LNCAP (cell line): ENCODE measurements around the gene SLC15A3.

ENCODE experiments used
- TF ChIP-seq, protein P1 (sequence below): fragments of 450-650 bp; IDR thresholded peaks from 2 replicates; pipeline ENCODE4 v1.5.1; 2017; ENCODE audit warnings: mild to moderate bottlenecking

SLC15A3 gene

DNA sequence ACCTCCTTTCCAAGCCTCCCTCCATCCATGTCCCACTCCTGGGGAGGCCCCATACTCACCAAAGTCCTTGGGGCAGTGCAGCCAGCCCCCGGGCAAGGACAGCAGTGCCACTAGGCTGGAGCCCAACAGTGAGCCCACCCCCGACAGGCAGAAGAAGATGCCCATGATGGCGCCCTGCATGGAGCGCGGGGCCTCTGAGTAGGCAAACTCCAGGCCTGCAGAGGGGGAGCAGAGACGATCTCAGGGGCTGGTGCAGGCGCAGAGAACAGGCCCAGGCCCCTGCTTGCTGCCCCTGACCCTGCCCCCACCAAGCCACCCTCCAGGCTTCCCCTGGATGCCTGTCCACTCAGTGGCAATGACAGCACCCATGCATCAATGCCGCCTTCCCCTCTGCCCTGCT is 14.2 kb downstream of the SLC15A3 start:
- TF ChIP-seq, protein P1, sequence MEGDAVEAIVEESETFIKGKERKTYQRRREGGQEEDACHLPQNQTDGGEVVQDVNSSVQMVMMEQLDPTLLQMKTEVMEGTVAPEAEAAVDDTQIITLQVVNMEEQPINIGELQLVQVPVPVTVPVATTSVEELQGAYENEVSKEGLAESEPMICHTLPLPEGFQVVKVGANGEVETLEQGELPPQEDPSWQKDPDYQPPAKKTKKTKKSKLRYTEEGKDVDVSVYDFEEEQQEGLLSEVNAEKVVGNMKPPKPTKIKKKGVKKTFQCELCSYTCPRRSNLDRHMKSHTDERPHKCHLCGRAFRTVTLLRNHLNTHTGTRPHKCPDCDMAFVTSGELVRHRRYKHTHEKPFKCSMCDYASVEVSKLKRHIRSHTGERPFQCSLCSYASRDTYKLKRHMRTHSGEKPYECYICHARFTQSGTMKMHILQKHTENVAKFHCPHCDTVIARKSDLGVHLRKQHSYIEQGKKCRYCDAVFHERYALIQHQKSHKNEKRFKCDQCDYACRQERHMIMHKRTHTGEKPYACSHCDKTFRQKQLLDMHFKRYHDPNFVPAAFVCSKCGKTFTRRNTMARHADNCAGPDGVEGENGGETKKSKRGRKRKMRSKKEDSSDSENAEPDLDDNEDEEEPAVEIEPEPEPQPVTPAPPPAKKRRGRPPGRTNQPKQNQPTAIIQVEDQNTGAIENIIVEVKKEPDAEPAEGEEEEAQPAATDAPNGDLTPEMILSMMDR, result no peak

DNA sequence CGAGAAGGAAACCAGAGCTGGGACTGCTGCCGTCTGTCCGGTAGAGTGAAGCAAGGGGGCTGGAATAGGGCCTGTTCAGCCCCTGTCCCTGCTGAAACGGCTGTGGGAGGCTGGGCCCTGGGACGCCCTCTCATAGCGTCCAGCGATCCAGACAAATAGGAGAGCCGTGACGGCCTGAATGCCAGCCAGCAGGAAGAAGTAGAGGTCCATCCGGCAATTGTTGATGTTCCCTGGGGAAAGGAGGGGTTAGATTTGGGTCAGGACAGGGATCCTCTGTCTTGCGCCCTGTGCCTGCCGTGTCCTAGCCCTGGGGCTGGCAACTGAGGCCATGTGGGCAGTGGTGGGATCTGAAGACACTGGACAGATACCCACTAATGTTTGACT is 14.8 kb downstream of the SLC15A3 start:
- TF ChIP-seq, protein P1, result no peak

DNA sequence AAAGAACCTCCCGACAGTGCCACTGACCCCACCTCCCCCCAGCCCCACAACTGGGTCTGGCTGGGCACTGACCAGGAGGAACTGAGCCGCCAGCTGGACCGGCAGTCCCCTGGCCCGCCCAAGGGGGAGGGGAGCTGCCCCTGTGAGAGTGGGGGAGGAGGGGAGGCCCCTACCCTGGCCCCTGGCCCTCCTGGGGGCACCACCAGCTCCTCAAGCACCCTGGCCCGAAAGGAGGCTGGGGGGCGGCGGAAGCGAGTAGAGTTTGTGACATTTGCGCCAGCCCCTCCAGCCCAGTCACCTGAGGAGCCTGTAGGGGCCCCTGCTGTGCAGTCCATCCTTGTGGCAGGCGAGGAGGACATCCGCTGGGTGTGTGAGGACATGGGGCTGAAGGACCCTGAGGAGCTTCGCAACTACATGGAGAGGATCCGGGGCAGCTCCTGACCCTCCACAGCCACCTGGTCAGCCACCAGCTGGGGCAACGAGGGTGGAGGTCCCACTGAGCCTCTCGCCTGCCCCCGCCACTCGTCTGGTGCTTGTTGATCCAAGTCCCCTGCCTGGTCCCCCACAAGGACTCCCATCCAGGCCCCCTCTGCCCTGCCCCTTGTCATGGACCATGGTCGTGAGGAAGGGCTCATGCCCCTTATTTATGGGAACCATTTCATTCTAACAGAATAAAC is 15.4 kb downstream of the SLC15A3 start:
- TF ChIP-seq, protein P1, result no peak

DNA sequence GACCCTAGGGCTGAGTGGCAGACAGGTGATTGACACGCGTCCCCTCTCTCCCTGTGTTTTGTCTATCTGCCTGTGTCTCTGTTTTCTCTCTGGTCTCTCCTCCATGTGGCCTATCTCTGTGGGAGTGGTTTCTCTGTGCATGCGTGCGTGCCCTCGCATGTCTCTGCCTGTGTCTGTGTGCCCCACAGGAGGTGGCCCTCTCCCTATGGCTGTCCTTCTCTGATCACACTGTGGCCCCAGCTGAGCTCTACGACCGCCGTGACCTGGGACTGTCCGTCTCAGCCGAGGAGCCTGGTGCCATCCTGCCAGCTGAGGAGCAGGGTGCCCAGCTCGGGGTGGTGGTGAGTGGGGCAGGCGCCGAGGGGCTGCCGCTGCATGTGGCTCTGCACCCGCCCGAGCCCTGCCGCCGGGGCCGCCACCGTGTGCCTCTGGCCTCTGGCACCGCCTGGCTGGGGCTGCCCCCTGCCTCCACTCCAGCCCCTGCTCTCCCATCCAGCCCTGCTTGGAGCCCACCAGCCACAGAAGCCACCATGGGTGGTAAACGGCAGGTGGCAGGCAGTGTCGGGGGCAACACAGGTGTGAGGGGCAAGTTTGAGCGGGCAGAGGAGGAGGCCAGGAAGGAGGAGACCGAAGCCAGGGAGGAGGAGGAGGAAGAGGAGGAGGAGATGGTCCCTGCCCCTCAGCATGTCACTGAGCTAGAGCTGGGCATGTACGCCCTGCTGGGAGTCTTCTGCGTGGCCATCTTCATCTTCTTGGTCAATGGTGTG is 16.1 kb downstream of the SLC15A3 start:
- TF ChIP-seq, protein P1, result no peak

DNA sequence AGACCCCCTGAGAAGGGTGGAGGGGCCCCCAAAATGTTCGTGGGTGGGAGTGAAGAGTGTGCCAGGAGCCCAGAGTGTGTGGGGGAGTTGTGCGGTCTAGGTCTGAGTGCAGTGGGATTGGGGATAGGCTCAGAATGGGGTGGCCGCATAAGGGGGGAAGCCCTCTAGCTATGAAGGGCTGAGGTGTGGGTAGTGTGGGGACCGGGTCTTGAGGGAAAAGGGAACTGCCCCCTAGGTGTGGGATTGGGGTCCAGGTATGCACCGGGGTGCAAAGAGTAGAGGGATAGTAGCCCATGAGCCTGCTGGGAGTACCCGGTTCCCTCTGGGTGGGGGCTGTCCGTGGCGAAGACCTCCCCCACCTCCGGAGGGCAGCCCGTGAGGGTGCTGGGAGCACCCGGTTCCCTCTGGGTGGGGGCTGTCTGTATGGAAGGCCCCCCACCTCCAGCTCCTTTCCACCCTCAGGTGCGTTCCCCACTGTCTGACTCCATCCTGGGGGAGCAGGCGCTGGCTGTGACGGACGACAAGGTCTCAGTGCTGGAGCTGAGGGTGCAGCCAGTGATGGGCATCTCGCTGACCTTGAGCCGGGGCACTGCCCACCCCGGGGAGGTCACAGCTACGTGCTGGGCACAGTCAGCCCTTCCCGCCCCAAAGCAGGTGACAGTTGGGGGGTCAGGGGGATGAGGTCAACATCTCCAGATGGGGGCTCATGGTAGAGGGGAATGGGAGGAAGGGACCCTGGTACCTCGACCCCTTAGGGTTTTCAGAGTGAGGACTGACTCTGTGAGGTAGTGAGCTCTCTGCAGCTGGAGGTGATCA is 17.0 kb downstream of the SLC15A3 start:
- TF ChIP-seq, protein P1, result no peak

DNA sequence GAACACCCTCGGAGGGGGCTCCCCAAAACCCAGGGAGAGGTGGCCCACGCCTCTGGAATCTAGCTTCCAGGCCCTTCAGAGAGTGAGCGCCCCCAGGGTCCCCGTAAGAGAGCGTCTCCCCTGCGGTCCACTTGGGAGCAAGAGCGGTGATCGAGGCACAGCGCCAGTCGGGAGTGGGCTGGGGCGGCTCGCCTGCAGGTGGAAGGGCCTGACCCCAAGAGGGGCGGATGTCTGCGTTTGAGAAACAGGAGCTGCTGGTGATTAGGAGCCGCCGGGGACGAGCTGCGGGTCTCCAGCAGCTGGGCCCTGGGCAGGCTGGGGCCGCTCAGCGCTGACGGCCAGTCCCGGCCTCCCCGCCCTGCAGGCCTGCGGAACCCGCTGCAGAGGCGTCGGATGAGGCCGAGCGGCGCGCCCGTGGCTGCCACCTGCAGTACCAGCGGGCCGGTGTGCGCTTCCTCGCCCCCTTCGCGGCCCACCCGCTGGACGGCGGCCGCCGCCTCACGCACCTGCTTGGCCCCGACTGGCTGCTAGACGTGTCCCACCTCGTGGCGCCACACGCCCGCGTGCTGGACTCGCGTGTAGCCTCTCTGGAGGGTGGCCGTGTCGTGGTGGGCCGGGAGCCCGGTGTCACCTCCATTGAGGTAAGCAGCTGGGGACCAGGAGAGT is 17.7 kb downstream of the SLC15A3 start:
- TF ChIP-seq, protein P1, result no peak

DNA sequence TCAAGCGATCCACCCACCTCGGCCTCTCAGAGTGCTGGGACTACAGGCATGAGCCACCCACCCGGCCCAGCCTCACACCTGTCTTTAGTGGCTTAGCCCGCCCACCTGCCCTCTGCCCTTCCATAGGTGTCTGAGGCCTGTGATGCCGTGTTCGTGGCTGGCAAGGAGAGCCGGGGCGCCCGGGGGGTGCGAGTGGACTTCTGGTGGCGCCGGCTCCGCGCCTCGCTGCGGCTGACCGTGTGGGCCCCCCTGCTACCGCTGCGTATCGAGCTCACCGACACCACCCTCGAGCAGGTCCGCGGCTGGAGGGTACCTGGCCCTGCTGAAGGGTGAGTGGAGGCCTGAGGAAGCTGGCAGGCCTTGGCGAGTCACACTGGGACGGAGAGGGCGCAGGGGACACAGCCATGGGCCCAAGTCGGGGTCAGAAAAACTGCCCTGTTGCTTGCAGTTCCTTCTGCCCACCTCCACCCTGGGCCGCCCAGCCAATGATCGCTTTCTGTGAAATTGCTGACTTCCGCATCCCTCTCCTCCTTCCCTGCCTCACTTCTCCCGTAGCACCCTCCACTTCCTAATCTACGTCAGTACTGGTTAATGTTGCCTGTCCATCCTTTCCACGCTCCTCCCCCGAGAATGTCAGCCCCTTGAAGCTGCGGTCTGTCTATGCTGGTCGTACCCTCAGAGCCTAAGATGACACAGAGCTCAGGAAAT is 18.4 kb downstream of the SLC15A3 start:
- TF ChIP-seq, protein P1, result no peak
